PFSK-1 (cell line): Measurements from ENCODE around the gene ZC3H7A.

ENCODE experiments used
- FOXP2 ChIP-seq: optimal IDR thresholded peaks from 2 replicates; pipeline ENCODE3; 2011; ENCODE audit warnings: borderline replicate concordance, control low read depth, inconsistent platforms; ENCODE audit not compliant: insufficient read depth; ENCODE audit errors: extremely low read length, extremely low read depth
- POLR2AphosphoS5 ChIP-seq: IDR thresholded peaks from 2 replicates; pipeline ENCODE4 v1.6.1; 2012; ENCODE audit warnings: low read depth, mild to moderate bottlenecking, control low read depth, low read length, moderate library complexity
- TAF1 ChIP-seq: IDR thresholded peaks from 2 replicates; pipeline ENCODE4 v1.6.1; 2012; ENCODE audit warnings: low read length, control low read depth, borderline replicate concordance; ENCODE audit not compliant: insufficient read depth
- TF ChIP-seq, protein P1 (sequence below), 2 experiments: IDR thresholded peaks; 2 replicates each; pipeline versions ENCODE4 v1.6.1 to v1.8.0; 2011 to 2012; ENCODE audit warnings: low read depth in 2 of 2, low read length in 2 of 2, control low read depth in 1 of 2, inconsistent platforms in 1 of 2, mild to moderate bottlenecking in 1 of 2, moderate library complexity in 1 of 2; ENCODE audit not compliant: insufficient read depth in 1 of 2

DNA sequence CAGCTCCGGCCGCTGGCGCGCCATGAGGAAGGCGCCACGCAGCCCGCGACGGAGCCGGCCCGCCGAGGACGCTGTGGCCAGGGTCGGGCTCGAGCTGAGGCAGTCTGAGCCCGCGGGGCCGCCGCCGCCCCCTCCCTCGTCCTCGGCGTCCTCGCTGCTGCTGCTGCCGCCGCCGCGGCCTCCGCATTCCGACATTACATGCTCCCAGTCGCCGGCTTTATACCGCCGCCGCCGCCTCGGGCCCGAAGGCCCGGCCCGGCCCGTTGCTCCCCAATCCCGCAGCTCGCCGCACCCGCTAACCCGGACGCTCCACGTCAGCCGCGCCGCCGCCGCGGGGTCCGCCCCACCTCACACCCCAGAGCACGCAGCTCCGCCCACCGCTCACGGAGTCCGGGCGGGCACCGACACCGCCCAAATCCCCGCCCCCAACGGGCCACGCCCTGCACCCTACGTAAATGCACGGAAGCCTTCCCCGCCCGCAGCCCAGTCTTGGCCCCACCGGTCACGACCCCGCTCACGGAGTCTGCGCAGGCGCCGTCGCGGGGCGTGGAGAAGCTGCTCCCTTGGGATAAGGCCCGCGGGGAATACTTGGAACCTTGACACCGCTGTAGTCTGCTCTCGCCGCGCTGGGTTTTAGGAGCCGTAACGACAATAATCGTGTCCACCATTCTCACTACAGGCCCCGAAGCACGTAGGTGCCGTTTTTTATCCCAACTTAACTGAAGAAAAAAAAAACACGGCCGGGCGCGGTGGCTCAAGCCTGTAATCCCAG, 54.3 kb downstream of the ZC3H7A start, which contains the start of gene TXNDC11:
- TF ChIP-seq TAF1, result peak; percentile 63; the same call in 1 of the 2 replicates
- TF ChIP-seq, protein P1, sequence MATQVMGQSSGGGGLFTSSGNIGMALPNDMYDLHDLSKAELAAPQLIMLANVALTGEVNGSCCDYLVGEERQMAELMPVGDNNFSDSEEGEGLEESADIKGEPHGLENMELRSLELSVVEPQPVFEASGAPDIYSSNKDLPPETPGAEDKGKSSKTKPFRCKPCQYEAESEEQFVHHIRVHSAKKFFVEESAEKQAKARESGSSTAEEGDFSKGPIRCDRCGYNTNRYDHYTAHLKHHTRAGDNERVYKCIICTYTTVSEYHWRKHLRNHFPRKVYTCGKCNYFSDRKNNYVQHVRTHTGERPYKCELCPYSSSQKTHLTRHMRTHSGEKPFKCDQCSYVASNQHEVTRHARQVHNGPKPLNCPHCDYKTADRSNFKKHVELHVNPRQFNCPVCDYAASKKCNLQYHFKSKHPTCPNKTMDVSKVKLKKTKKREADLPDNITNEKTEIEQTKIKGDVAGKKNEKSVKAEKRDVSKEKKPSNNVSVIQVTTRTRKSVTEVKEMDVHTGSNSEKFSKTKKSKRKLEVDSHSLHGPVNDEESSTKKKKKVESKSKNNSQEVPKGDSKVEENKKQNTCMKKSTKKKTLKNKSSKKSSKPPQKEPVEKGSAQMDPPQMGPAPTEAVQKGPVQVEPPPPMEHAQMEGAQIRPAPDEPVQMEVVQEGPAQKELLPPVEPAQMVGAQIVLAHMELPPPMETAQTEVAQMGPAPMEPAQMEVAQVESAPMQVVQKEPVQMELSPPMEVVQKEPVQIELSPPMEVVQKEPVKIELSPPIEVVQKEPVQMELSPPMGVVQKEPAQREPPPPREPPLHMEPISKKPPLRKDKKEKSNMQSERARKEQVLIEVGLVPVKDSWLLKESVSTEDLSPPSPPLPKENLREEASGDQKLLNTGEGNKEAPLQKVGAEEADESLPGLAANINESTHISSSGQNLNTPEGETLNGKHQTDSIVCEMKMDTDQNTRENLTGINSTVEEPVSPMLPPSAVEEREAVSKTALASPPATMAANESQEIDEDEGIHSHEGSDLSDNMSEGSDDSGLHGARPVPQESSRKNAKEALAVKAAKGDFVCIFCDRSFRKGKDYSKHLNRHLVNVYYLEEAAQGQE (IDR thresholded peaks at IDR 0.05; ENCODE audit: insufficient read depth in 1 of 2, low read depth in 2 of 2, low read length in 2 of 2), result no peak
- peak; percentile 52 for TF ChIP-seq POLR2AphosphoS5
- TF ChIP-seq FOXP2, result peak; percentile 87
